GM23248 (cell line): Measurements from ENCODE around the gene SV2C. TPM values are rescaled to one million over a fixed set of nuclear protein-coding genes. Genes with fewer than 3 reads are reported as not detected.

ENCODE experiments used
- DNase-seq: peaks from one replicate; pipeline ENCODE4 v3.0.0-alpha.2; 2015
- H2AFZ ChIP-seq: fragments of 200-600 bp; sonication (generic); 2 replicates; pipeline ENCODE4 v1.6.1; 2016; ENCODE audit warnings: antibody characterized with exemption
- H3F3A ChIP-seq: fragments of 200-600 bp; sonication (generic); 2 replicates; pipeline ENCODE4 v1.6.1; 2016; ENCODE audit warnings: mild to moderate bottlenecking, antibody characterized with exemption, mixed run types; ENCODE audit not compliant: insufficient read depth
- H3K27ac ChIP-seq: fragments of 200-600 bp; sonication (generic); 2 replicates; pipeline ENCODE4 v1.5.1; 2016; ENCODE audit warnings: mild to moderate bottlenecking
- H3K27me3 ChIP-seq: fragments of 200-600 bp; sonication (generic); replicated peaks from 2 replicates; pipeline ENCODE4 v1.6.1; 2016; ENCODE audit warnings: mild to moderate bottlenecking; ENCODE audit not compliant: insufficient read depth
- H3K36me3 ChIP-seq: fragments of 200-600 bp; sonication (generic); 2 replicates; pipeline ENCODE4 v1.6.1; 2016; ENCODE audit warnings: low read depth, mild to moderate bottlenecking
- H3K4me1 ChIP-seq: fragments of 200-600 bp; sonication (generic); 2 replicates; pipeline ENCODE4 v1.6.1; 2016; ENCODE audit warnings: mild to moderate bottlenecking; ENCODE audit not compliant: insufficient read depth
- H3K4me2 ChIP-seq: fragments of 200-600 bp; sonication (generic); one replicate; pipeline ENCODE4 v1.6.1; 2016; ENCODE audit warnings: mild to moderate bottlenecking; ENCODE audit not compliant: unreplicated experiment
- H3K4me3 ChIP-seq: fragments of 200-600 bp; sonication (generic); 2 replicates; pipeline ENCODE4 v1.5.1; 2016; ENCODE audit warnings: mild to moderate bottlenecking
- H3K79me2 ChIP-seq: fragments of 200-600 bp; sonication (generic); 2 replicates; pipeline ENCODE4 v1.6.1; 2016; ENCODE audit warnings: mild to moderate bottlenecking; ENCODE audit not compliant: insufficient read depth
- H3K9ac ChIP-seq: fragments of 200-600 bp; sonication (generic); 2 replicates; pipeline ENCODE4 v1.6.1; 2016; ENCODE audit warnings: mild to moderate bottlenecking
- H3K9me2 ChIP-seq: fragments of 200-600 bp; sonication (generic); 2 replicates; pipeline ENCODE4 v1.6.1; 2016; ENCODE audit warnings: mixed run types, mild to moderate bottlenecking, moderate library complexity; ENCODE audit not compliant: insufficient read depth
- H3K9me3 ChIP-seq: fragments of 200-600 bp; sonication (generic); one replicate; pipeline ENCODE4 v1.6.1; 2017; ENCODE audit warnings: low read depth
- H4K20me1 ChIP-seq: fragments of 200-600 bp; sonication (generic); 2 replicates; pipeline ENCODE4 v1.6.0; 2016; ENCODE audit not compliant: insufficient read depth
- EZH2 ChIP-seq: fragments of 200-600 bp; sonication (generic); IDR thresholded peaks from 2 replicates; pipeline ENCODE4 v1.6.1; 2018; ENCODE audit warnings: antibody characterized with exemption, mild to moderate bottlenecking; ENCODE audit not compliant: insufficient read depth, poor library complexity, severe bottlenecking
- EZH2phosphoT487 ChIP-seq: fragments of 200-600 bp; sonication (generic); IDR thresholded peaks from 2 replicates; pipeline ENCODE4 v1.6.1; 2018; ENCODE audit warnings: antibody characterized with exemption, moderate library complexity, mild to moderate bottlenecking, low read depth; ENCODE audit not compliant: insufficient read depth
- WGBS, 2 experiments: methylation state at CpG; one replicate each; pipeline ENCODE4 v1.1.6; 2015 to 2017; ENCODE audit warnings: low lambda C conversion rate in 2 of 2, low coverage in 1 of 2; ENCODE audit errors: missing lambda C conversion rate in 2 of 2; 5-methylcytosine and 5-hydroxymethylcytosine counted together
- in situ Hi-C: fragments of 300-500 bp; cut with MboI; formaldehyde crosslinking; loops from 2 replicates; pipeline ENCODE4 v1.15.0; 2020
- polyA plus RNA-seq: library from polyadenylated mRNA; unstranded; fragments of >200 nt; fragmentation: Nextera tagmentation; extraction: Ambion mirVana; gene quantifications from 2 replicates; pipeline ENCODE4 v1.2.1, GENCODE V29; 2016
- total RNA-seq: library from RNA; depleted of rRNA; stranded (reverse); fragments of >200 nt; shearing (Covaris generic); gene quantifications from 2 replicates; pipeline ENCODE4 v1.2.3, GENCODE V29; 2014

The SV2C gene
- total and polyA plus RNA-seq, 2 experiments from 2014 or later: not detected

DNA sequence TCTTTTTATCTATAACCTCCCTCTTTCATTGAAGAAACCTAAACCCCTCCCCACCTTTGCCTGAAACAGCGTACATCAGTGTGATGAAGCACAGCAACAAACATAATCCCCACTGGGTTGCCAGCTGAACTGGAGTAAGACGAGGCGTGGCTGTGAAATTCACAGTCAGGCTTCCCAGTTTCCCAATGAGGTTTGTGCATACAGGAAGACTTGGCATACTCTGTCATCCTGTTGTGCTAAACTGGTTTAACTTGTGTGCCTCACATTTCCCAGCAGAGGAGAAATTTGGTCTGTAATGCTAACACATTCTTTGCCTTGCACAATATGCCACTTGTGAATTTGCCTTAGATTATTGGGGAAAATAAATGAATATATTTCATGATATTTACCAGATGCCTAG is 121.5 kb downstream of the SV2C start:
- peak; percentile 14 for DNase-seq
- in situ Hi-C loops: no loop called here
- no peaks in the 10 kb centered on the region for H3K36me3 ChIP-seq
- 1 to 2% methylated on average over 3 of the region's 3 CpGs for WGBS, 2 experiments
- no peak overlapping the region for H3K4me2 ChIP-seq
- no peaks in the 10 kb centered on the region for H3K9me3 ChIP-seq
- H3K4me1 ChIP-seq: no peaks in the 10 kb centered on the region
- no peaks in the 10 kb centered on the region for H4K20me1 ChIP-seq
- H3K4me3 ChIP-seq: no peak overlapping the region
- no peak overlapping the region for H2AFZ ChIP-seq
- no peaks in the 10 kb centered on the region for H3K27me3 ChIP-seq
- TF ChIP-seq EZH2 (no peak), EZH2phosphoT487 (no peak)
- H3K79me2 ChIP-seq: no peaks in the 10 kb centered on the region
- H3K27ac ChIP-seq: no peak overlapping the region
- H3K9ac ChIP-seq: no peak overlapping the region
- no peaks in the 10 kb centered on the region for H3F3A ChIP-seq
- H3K9me2 ChIP-seq: no peaks in the 10 kb centered on the region

DNA sequence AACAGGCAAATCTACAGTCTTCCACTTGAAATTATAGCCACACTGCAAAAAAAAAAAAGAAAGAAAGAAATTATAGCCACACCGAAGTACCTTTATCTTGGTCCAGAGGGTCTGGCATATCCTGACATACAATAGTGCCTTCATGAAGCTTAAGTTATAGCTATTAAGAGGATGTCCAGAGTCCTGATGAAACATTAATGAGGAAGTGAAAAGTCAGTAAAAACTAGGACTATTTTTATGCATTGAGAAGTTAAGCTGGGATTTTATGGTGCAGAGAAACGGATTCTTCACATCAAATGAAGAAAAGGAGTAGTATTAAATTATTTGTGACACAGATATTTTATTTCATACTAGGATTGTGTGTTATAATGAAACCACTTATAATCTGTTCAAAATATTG is 123.9 kb downstream of the SV2C start:
- Histone ChIP-seq H3K9me2 (no peaks in the 10 kb centered on the region), H4K20me1 (no peaks in the 10 kb centered on the region), H3K9me3 (no peaks in the 10 kb centered on the region), H2AFZ (no peak overlapping the region), H3K27me3 (no peaks in the 10 kb centered on the region), H3K9ac (no peak overlapping the region), H3K79me2 (no peaks in the 10 kb centered on the region), H3K36me3 (no peaks in the 10 kb centered on the region), H3F3A (no peaks in the 10 kb centered on the region), H3K4me3 (no peak overlapping the region), H3K4me1 (no peaks in the 10 kb centered on the region), H3K27ac (no peak overlapping the region), H3K4me2 (no peak overlapping the region)
- WGBS, 2 experiments: 37 to 41% methylated on average over 2 of the region's 2 CpGs
- DNase-seq: no peak
- in situ Hi-C loops: no loop called here
- TF ChIP-seq EZH2phosphoT487: no peak
- no peak for TF ChIP-seq EZH2

DNA sequence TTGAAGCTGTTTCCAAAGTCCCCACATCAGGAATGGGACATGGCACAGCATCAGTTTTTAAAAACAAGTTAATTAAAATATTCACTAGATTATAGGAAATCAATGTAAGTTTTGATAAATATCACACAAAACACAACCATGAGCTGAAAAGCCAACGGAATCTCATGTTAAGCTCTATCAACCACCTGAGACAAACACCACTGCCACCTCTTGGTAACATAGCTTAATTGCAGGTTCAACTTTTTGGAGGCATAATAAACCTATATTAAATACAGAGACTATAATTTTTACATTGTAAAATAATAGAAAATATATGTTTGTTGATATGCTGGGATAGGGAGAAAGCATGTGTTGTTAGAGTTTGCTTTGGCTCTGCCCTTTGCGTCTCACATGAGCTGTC is 126.1 kb downstream of the SV2C start:
- Histone ChIP-seq H4K20me1 (no peaks in the 10 kb centered on the region), H3K27me3 (no peaks in the 10 kb centered on the region), H3F3A (no peaks in the 10 kb centered on the region), H2AFZ (no peak overlapping the region), H3K9me3 (no peaks in the 10 kb centered on the region), H3K9me2 (no peaks in the 10 kb centered on the region), H3K4me1 (no peaks in the 10 kb centered on the region), H3K9ac (no peak overlapping the region), H3K27ac (no peak overlapping the region), H3K4me3 (no peak overlapping the region), H3K4me2 (no peak overlapping the region), H3K79me2 (no peaks in the 10 kb centered on the region), H3K36me3 (no peaks in the 10 kb centered on the region)
- in situ Hi-C loops: no loop called here
- TF ChIP-seq EZH2 (no peak), EZH2phosphoT487 (no peak)
- 56 to 59% methylated on average over 2 of the region's 2 CpGs for WGBS, 2 experiments
- no peak for DNase-seq

DNA sequence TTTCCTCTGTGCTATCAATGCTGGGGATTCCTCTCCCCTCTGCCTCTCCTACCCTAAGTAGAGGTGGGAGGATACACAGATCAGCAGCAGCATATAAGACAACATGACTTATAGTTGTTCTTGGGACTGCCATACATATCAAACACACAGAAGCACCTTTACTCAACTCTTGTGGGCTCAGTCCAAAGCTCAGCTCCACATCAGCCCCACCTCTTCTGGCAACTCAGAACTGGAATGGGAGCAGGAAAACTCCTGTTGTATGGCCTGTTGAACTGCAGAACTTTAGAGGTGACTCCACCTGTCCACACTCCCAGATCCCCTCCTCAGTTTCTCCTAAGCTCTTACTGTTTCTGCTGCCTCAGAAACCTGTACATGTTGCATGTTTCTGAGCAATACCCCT is 127.8 kb downstream of the SV2C start:
- Histone ChIP-seq H3K9me2 (no peaks in the 10 kb centered on the region), H2AFZ (no peak overlapping the region), H3K79me2 (no peaks in the 10 kb centered on the region), H4K20me1 (no peaks in the 10 kb centered on the region), H3K36me3 (no peaks in the 10 kb centered on the region), H3K9me3 (no peaks in the 10 kb centered on the region), H3K9ac (no peak overlapping the region), H3K4me2 (no peak overlapping the region), H3K27ac (no peak overlapping the region), H3K4me1 (no peaks in the 10 kb centered on the region), H3K27me3 (no peaks in the 10 kb centered on the region), H3K4me3 (no peak overlapping the region), H3F3A (no peaks in the 10 kb centered on the region)
- TF ChIP-seq EZH2phosphoT487: no peak
- in situ Hi-C loops: no loop called here
- DNase-seq: no peak

DNA sequence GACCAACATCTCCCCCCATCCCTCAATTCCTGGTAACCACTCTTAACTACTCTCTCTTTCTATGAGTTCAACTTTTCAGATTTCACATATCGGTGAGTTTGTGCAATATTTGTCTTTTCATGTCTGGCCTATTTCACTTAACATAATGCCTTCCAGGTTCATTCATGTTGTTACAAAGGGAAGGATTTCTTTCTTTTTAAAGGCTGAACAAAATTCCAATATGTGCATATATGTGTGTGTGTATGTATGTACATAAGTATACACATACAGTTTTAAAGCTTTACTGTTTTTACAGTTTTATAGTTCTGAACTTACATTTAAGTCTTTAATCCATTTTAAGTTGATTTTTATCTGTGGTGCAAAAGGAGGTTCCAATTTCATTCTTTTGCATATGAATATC is 130.7 kb downstream of the SV2C start:
- Histone ChIP-seq H3K27me3 (no peaks in the 10 kb centered on the region), H3K4me3 (no peak overlapping the region), H3K79me2 (no peaks in the 10 kb centered on the region), H3K9me2 (no peaks in the 10 kb centered on the region), H3K4me2 (no peak overlapping the region), H3K36me3 (no peaks in the 10 kb centered on the region), H3K27ac (no peak overlapping the region), H2AFZ (no peak overlapping the region), H3K4me1 (no peaks in the 10 kb centered on the region), H3K9me3 (no peaks in the 10 kb centered on the region), H4K20me1 (no peaks in the 10 kb centered on the region), H3F3A (no peaks in the 10 kb centered on the region), H3K9ac (no peak overlapping the region)
- in situ Hi-C loops: no loop called here
- TF ChIP-seq EZH2: no peak
- TF ChIP-seq EZH2phosphoT487: no peak
- no peak for DNase-seq
- whole genome bisulfite sequencing, 2 experiments: 25 to 41% methylated on average over 1 of the region's 1 CpG
